K562 (cell line): ENCODE measurements around the gene ENTREP3. TPM values are rescaled to one million over a fixed set of nuclear protein-coding genes. Genes with fewer than 3 reads are reported as not detected.

Experiments used
- HNRNPUL1 ChIP-seq: fragments of 200-400 bp; formaldehyde crosslinking; IDR thresholded peaks from 2 replicates; pipeline ENCODE4 v1.6.1; 2017; ENCODE audit warnings: low read length
- NFE2L1 ChIP-seq: fragments of 450-650 bp; IDR thresholded peaks from 2 replicates; pipeline ENCODE4 v1.6.1; 2016; ENCODE audit warnings: missing genetic modification characterization, low read depth, mild to moderate bottlenecking, missing compliant biosample characterization, moderate library complexity, borderline replicate concordance
- NFIC ChIP-seq: fragments of 450-650 bp; IDR thresholded peaks from 2 replicates; pipeline ENCODE4 v1.6.1; 2017; ENCODE audit warnings: mild to moderate bottlenecking, inconsistent platforms
- NR3C1 ChIP-seq: sonication (generic); formaldehyde crosslinking; IDR thresholded peaks from 2 replicates; pipeline ENCODE4 v1.8.1; 2022; ENCODE audit warnings: missing genetic modification reagents
- RAD21 ChIP-seq, 2 experiments: fragments of 250-450 bp in 1 of 2; fragments of 450-650 bp in 1 of 2; sonication (Bioruptor Pico) in 1 of 2; formaldehyde crosslinking in 1 of 2; IDR thresholded peaks in 1 of 2; conservative IDR thresholded peaks in 1 of 2; 2 replicates each; pipeline versions ENCODE4 v1.4.0 to v1.8.0; 2020 to 2022; ENCODE audit warnings: mild to moderate bottlenecking in 2 of 2, moderate library complexity in 1 of 2
- SMC3 ChIP-seq: conservative IDR thresholded peaks from 2 replicates; pipeline ENCODE4 v1.6.1; 2011; ENCODE audit warnings: low read depth, low read length, improper control_type of control experiment; ENCODE audit not compliant: insufficient read depth
- TCF7L2 ChIP-seq: fragments of 150-350 bp; IDR thresholded peaks from 2 replicates; pipeline ENCODE4 v1.6.1; 2016; ENCODE audit warnings: low read depth, mild to moderate bottlenecking, low read length, moderate library complexity
- YY1 ChIP-seq, 3 experiments: IDR thresholded peaks; 2 replicates each; pipeline ENCODE4 v1.6.1; 2011; ENCODE audit warnings: low read length in 2 of 3, mild to moderate bottlenecking in 2 of 3, moderate library complexity in 2 of 3, borderline replicate concordance in 1 of 3, control low read depth in 1 of 3, low read depth in 1 of 3; ENCODE audit not compliant: insufficient read depth in 3 of 3, insufficient replicate concordance in 2 of 3, control insufficient read depth in 1 of 3, insufficient read length in 1 of 3; ENCODE audit errors: extremely low read depth in 1 of 3
- ZHX1 ChIP-seq: fragments of 150-350 bp; conservative IDR thresholded peaks from 2 replicates; pipeline ENCODE4 v1.6.1; 2014; ENCODE audit warnings: low read length
- ZNF586 ChIP-seq: fragments of 450-650 bp; formaldehyde crosslinking; conservative IDR thresholded peaks from 2 replicates; pipeline ENCODE4 v1.4.0; 2020; ENCODE audit warnings: mild to moderate bottlenecking, moderate library complexity
- polyA plus RNA-seq, 8 experiments: library from polyadenylated mRNA; depleted of rRNA in 4 of 8; stranded (reverse) in 5 of 8; unstranded in 3 of 8; fragments of >200 nt; fragmentation: Nextera tagmentation in 2 of 8; fragmentation: Illumina TruSeq in 1 of 8; extraction: Ambion mirVana in 2 of 8; extraction: Trizol in 1 of 8; gene quantifications; 2 replicates each; pipeline versions ENCODE4 v1.2.1 to v1.2.3, GENCODE V29; 2011 to 2014; ENCODE audit warnings: inconsistent platforms in 1 of 8, missing spikeins in 1 of 8
- total RNA-seq, 7 experiments: library from RNA; depleted of rRNA in 6 of 7; stranded (reverse); fragments of >200 nt in 6 of 7; fragmentation: Illumina TruSeq in 2 of 7; extraction: Trizol in 2 of 7; gene quantifications; 2 replicates each; pipeline versions ENCODE4 v1.2.1 to v1.2.3, GENCODE V29; 2011 to 2021; ENCODE audit warnings: low replicate concordance in 1 of 7
- TF ChIP-seq, protein P1 (sequence below): sonication (generic); formaldehyde crosslinking; IDR thresholded peaks from 2 replicates; pipeline ENCODE4 v1.9.0; 2022; ENCODE audit warnings: mild to moderate bottlenecking, missing genetic modification reagents
- TF ChIP-seq, protein P2 (sequence below): fragments of 250-450 bp; sonication (Bioruptor Pico); IDR thresholded peaks from 2 replicates; pipeline ENCODE4 v1.5.0; 2020; ENCODE audit warnings: mild to moderate bottlenecking, borderline replicate concordance
- TF ChIP-seq, protein P3 (sequence below), 3 experiments: IDR thresholded peaks in 2 of 3; conservative IDR thresholded peaks in 1 of 3; 2 replicates each; pipeline ENCODE4 v1.5.1; 2011 to 2012; ENCODE audit warnings: low read length in 3 of 3, mild to moderate bottlenecking in 3 of 3, control low read depth in 2 of 3, improper control_type of control experiment in 1 of 3, inconsistent platforms in 1 of 3, low read depth in 1 of 3, mixed read lengths in 1 of 3, moderate library complexity in 1 of 3; ENCODE audit not compliant: insufficient read depth in 2 of 3
- TF ChIP-seq, protein P4 (sequence below): fragments of 250-450 bp; sonication (Bioruptor Pico); IDR thresholded peaks from 2 replicates; pipeline ENCODE4 v1.9.0; 2021; ENCODE audit warnings: mild to moderate bottlenecking, inconsistent platforms

Gene ENTREP3
- total and polyA plus RNA-seq, 9 of the 15 experiments (the other 6 are each of a cell fraction or from before 2014, with no cell fraction given), result 1.9 to 41.8 (median 5.9) TPM

DNA sequence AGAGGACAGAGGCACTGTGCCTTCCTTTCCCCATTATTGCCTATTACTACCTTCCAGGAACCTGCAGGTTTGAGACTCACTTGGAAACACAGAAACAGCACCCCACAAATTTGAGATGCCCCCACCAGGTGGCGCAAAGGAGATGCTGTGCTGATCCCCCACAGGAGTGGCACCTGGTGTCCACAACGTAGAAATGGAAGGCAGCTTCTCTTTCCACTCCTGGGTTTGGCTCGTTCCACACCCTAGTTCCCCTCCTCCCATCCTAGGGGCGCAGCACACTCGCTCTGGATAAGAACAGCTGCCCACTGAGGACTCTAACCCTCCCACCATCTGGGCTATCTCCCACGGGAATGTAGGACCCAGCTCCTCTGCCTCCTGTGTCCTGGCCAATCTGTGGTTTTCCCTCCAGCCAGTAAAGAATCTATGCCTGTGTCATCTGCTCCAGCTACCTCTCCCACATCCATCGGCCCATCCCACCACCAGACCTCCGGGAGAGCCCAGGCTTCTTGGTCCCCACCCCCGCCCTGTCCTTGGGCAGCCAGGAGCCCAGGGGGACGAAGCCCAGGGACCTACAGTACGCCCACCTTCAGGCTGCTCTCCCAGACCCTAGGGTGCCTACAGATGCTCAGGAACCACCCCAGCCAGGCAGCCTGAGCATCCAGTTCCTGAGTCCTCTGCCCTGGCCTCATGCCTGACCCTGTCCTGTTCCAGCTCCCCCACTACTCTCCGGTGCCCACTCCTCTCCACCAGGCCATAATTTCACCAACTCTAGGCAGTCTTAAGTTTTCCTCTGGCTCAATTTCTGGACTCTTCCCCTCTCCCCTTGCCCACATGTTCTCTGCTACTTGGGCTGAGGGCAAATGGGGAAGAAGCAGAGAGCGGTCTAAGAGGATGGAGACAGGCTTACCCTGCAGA is 48.1 kb downstream of the ENTREP3 start (continued):
- TF ChIP-seq ZHX1, result no peak
- no peak for TF ChIP-seq HNRNPUL1
- TF ChIP-seq, protein P1, sequence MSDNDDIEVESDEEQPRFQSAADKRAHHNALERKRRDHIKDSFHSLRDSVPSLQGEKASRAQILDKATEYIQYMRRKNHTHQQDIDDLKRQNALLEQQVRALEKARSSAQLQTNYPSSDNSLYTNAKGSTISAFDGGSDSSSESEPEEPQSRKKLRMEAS (CRISPR knock-in tag), result no peak
- TF ChIP-seq SMC3, result peak; percentile 93
- TF ChIP-seq NFE2L1 (tag), result no peak
- no peak for TF ChIP-seq NFIC
- no peak for TF ChIP-seq TCF7L2
- TF ChIP-seq, protein P2, sequence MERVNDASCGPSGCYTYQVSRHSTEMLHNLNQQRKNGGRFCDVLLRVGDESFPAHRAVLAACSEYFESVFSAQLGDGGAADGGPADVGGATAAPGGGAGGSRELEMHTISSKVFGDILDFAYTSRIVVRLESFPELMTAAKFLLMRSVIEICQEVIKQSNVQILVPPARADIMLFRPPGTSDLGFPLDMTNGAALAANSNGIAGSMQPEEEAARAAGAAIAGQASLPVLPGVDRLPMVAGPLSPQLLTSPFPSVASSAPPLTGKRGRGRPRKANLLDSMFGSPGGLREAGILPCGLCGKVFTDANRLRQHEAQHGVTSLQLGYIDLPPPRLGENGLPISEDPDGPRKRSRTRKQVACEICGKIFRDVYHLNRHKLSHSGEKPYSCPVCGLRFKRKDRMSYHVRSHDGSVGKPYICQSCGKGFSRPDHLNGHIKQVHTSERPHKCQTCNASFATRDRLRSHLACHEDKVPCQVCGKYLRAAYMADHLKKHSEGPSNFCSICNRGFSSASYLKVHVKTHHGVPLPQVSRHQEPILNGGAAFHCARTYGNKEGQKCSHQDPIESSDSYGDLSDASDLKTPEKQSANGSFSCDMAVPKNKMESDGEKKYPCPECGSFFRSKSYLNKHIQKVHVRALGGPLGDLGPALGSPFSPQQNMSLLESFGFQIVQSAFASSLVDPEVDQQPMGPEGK (CRISPR knock-in tag), result no peak
- TF ChIP-seq NR3C1 (CRISPR knock-in tag), result no peak
- TF ChIP-seq, protein P3, sequence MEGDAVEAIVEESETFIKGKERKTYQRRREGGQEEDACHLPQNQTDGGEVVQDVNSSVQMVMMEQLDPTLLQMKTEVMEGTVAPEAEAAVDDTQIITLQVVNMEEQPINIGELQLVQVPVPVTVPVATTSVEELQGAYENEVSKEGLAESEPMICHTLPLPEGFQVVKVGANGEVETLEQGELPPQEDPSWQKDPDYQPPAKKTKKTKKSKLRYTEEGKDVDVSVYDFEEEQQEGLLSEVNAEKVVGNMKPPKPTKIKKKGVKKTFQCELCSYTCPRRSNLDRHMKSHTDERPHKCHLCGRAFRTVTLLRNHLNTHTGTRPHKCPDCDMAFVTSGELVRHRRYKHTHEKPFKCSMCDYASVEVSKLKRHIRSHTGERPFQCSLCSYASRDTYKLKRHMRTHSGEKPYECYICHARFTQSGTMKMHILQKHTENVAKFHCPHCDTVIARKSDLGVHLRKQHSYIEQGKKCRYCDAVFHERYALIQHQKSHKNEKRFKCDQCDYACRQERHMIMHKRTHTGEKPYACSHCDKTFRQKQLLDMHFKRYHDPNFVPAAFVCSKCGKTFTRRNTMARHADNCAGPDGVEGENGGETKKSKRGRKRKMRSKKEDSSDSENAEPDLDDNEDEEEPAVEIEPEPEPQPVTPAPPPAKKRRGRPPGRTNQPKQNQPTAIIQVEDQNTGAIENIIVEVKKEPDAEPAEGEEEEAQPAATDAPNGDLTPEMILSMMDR (IDR thresholded peaks at IDR 0.05 in 2 of 3, conservative IDR thresholded peaks at IDR 0.05 in 1 of 3; ENCODE audit: insufficient read depth in 2 of 3, low read depth in 1 of 3, low read length in 3 of 3), result peak; percentile 93 to 99 (median 99)
- peak; percentile 87 to 94 for TF ChIP-seq RAD21 (CRISPR knock-in tag; conservative IDR thresholded peaks at IDR 0.05 in 1 of 2, IDR thresholded peaks at IDR 0.05 in 1 of 2)
- TF ChIP-seq ZNF586 (CRISPR knock-in tag), result no peak
- TF ChIP-seq, protein P4, sequence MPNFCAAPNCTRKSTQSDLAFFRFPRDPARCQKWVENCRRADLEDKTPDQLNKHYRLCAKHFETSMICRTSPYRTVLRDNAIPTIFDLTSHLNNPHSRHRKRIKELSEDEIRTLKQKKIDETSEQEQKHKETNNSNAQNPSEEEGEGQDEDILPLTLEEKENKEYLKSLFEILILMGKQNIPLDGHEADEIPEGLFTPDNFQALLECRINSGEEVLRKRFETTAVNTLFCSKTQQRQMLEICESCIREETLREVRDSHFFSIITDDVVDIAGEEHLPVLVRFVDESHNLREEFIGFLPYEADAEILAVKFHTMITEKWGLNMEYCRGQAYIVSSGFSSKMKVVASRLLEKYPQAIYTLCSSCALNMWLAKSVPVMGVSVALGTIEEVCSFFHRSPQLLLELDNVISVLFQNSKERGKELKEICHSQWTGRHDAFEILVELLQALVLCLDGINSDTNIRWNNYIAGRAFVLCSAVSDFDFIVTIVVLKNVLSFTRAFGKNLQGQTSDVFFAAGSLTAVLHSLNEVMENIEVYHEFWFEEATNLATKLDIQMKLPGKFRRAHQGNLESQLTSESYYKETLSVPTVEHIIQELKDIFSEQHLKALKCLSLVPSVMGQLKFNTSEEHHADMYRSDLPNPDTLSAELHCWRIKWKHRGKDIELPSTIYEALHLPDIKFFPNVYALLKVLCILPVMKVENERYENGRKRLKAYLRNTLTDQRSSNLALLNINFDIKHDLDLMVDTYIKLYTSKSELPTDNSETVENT, result no peak
- peak in 2 of 3 experiments; percentile 57 to 66 for TF ChIP-seq YY1 (IDR thresholded peaks at IDR 0.05; ENCODE audit: borderline replicate concordance in 1 of 3, control insufficient read depth in 1 of 3, extremely low read depth in 1 of 3, insufficient read depth in 3 of 3, insufficient read length in 1 of 3, insufficient replicate concordance in 2 of 3, low read depth in 1 of 3, low read length in 2 of 3)
